MM.1S (cell line): ENCODE results near the gene EPHX1.

Source experiments
- DNase-seq: peaks from one replicate; pipeline ENCODE4 v3.0.0-alpha.2; 2015
- H2AFZ ChIP-seq: fragments of 300-600 bp; sonication (generic); 2 replicates; pipeline ENCODE4 v1.6.0; 2016; ENCODE audit warnings: antibody characterized with exemption, low read length
- H3F3A ChIP-seq: fragments of 300-600 bp; sonication (generic); 2 replicates; pipeline ENCODE4 v1.6.1; 2016; ENCODE audit warnings: mild to moderate bottlenecking, antibody characterized with exemption, low read length, moderate library complexity, mixed read lengths; ENCODE audit not compliant: insufficient read depth
- H3K27ac ChIP-seq: fragments of 300-600 bp; sonication (generic); 2 replicates; pipeline ENCODE4 v1.5.1; 2016; ENCODE audit warnings: mild to moderate bottlenecking, low read length
- H3K27me3 ChIP-seq: fragments of 300-600 bp; sonication (generic); replicated peaks from 2 replicates; pipeline ENCODE4 v1.6.0; 2016; ENCODE audit warnings: low read length; ENCODE audit not compliant: insufficient read depth
- H3K36me3 ChIP-seq: fragments of 300-600 bp; sonication (generic); replicated peaks from 2 replicates; pipeline ENCODE4 v1.6.1; 2016; ENCODE audit warnings: mild to moderate bottlenecking, low read length, mixed read lengths; ENCODE audit not compliant: insufficient read depth
- H3K4me1 ChIP-seq: fragments of 300-600 bp; sonication (generic); 2 replicates; pipeline ENCODE4 v1.6.1; 2016; ENCODE audit warnings: low read length, mixed read lengths
- H3K4me2 ChIP-seq: fragments of 300-600 bp; sonication (generic); 2 replicates; pipeline ENCODE4 v1.6.0; 2016; ENCODE audit warnings: low read depth, low read length
- H3K4me3 ChIP-seq: fragments of 300-600 bp; sonication (generic); 2 replicates; pipeline ENCODE4 v1.5.1; 2016; ENCODE audit warnings: low read length, mixed read lengths
- H3K79me2 ChIP-seq: fragments of 300-600 bp; sonication (generic); 2 replicates; pipeline ENCODE4 v1.6.1; 2016; ENCODE audit warnings: mixed run types, low read length, mixed read lengths
- H3K9ac ChIP-seq: fragments of 300-600 bp; sonication (generic); 2 replicates; pipeline ENCODE4 v1.6.1; 2016; ENCODE audit warnings: low read length, mixed read lengths
- H3K9me2 ChIP-seq: fragments of 300-600 bp; sonication (generic); replicated peaks from 2 replicates; pipeline ENCODE4 v1.6.1; 2016; ENCODE audit warnings: mild to moderate bottlenecking, low read length, mixed read lengths; ENCODE audit not compliant: insufficient read depth
- H3K9me3 ChIP-seq: fragments of 300-600 bp; sonication (generic); replicated peaks from 2 replicates; pipeline ENCODE4 v1.6.1; 2016; ENCODE audit warnings: mild to moderate bottlenecking, low read length, mixed read lengths; ENCODE audit not compliant: insufficient read depth
- H4K20me1 ChIP-seq: fragments of 300-600 bp; sonication (generic); 2 replicates; pipeline ENCODE4 v1.6.1; 2016; ENCODE audit warnings: mild to moderate bottlenecking, low read length, moderate library complexity, mixed read lengths; ENCODE audit not compliant: insufficient read depth
- EZH2 ChIP-seq: fragments of 300-600 bp; sonication (generic); optimal IDR thresholded peaks from 2 replicates; pipeline ENCODE3; 2017; ENCODE audit warnings: low read depth, mild to moderate bottlenecking, antibody characterized with exemption, low read length, mixed read lengths
- EZH2phosphoT487 ChIP-seq: fragments of 300-600 bp; sonication (generic); IDR thresholded peaks from 2 replicates; pipeline ENCODE4 v1.6.1; 2018; ENCODE audit warnings: antibody characterized with exemption, low read length
- TF ChIP-seq, protein P1 (sequence below): fragments of 300-600 bp; sonication (generic); IDR thresholded peaks from 2 replicates; pipeline ENCODE4 v1.5.1; 2016; ENCODE audit warnings: antibody characterized with exemption, low read length, mixed read lengths

EPHX1 gene

DNA sequence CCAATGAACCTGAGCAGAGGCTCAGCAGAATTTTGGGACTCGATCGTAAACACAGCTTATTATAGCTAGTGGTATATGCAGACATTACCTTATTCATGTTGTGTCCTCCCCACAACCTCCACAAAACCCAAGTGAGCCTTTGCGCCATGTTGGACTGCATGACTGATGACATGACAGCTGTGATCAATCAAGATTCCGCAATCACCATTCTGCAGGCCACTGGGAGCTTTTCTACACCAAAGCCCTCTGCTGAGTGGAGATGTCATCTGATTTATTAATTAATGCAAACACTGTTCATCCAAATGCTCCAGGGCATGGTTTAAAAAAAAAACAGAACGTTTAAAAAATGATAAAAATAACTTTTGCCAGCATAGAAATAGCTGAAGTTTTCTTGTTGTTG is 40.2 kb upstream of the EPHX1 start:
- Histone ChIP-seq H3K4me2 (no peak overlapping the region), H3K4me3 (no peak overlapping the region), H2AFZ (no peak overlapping the region), H3K4me1 (no peaks in the 10 kb centered on the region), H3K27me3 (no peaks in the 10 kb centered on the region), H3K79me2 (no peaks in the 10 kb centered on the region), H3K9me2 (no peaks in the 10 kb centered on the region), H3K9ac (no peak overlapping the region), H3K36me3 (no peaks in the 10 kb centered on the region), H3K27ac (no peak overlapping the region), H4K20me1 (no peaks in the 10 kb centered on the region), H3F3A (no peaks in the 10 kb centered on the region), H3K9me3 (no peaks in the 10 kb centered on the region)
- no peak for DNase-seq
- TF ChIP-seq EZH2phosphoT487 = no peak
- TF ChIP-seq, protein P1, sequence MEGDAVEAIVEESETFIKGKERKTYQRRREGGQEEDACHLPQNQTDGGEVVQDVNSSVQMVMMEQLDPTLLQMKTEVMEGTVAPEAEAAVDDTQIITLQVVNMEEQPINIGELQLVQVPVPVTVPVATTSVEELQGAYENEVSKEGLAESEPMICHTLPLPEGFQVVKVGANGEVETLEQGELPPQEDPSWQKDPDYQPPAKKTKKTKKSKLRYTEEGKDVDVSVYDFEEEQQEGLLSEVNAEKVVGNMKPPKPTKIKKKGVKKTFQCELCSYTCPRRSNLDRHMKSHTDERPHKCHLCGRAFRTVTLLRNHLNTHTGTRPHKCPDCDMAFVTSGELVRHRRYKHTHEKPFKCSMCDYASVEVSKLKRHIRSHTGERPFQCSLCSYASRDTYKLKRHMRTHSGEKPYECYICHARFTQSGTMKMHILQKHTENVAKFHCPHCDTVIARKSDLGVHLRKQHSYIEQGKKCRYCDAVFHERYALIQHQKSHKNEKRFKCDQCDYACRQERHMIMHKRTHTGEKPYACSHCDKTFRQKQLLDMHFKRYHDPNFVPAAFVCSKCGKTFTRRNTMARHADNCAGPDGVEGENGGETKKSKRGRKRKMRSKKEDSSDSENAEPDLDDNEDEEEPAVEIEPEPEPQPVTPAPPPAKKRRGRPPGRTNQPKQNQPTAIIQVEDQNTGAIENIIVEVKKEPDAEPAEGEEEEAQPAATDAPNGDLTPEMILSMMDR = no peak
- TF ChIP-seq EZH2 = no peak

DNA sequence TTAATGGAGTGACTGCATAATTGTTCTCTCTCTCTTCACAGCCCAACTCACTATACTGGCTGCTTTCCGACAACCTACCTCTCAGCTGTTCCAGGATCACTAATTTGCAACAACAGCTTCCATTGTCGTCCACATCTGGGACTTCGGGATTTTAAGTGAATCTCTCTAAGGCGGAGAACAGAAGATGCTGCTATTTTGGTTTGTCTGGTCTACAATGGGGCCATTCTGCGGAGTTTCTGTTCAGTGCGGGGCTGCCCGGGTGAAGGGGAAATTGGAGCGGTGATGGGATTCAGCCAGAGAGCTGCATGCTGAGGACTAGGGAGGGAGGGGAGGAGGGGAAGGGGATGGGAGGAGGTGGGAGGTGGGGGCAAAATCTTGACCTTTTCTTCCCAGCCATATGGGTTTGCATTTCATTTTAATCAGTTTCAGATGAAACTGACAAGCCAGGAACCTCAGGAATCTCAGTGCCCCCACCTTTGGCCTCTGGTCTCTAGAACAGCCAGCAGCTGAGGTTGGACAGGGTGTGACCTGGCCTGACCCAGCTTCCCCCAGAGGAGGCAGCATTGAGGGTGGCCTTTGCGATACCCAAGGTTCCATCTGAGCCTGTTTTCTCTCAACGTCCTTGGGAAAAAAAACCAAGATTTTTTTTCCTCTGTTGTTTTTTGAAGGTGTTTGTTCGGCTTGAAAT is 39.2 kb upstream of the EPHX1 start:
- Histone ChIP-seq H3K4me2 (no peak overlapping the region), H3K9ac (no peak overlapping the region), H2AFZ (no peak overlapping the region), H4K20me1 (no peaks in the 10 kb centered on the region), H3K79me2 (no peaks in the 10 kb centered on the region), H3K4me3 (no peak overlapping the region), H3K27ac (no peak overlapping the region), H3K27me3 (no peaks in the 10 kb centered on the region), H3K9me2 (no peaks in the 10 kb centered on the region), H3F3A (no peaks in the 10 kb centered on the region), H3K9me3 (no peaks in the 10 kb centered on the region), H3K4me1 (no peaks in the 10 kb centered on the region), H3K36me3 (no peaks in the 10 kb centered on the region)
- DNase-seq = no peak
- TF ChIP-seq EZH2 (no peak), EZH2phosphoT487 (no peak)
- TF ChIP-seq, protein P1 = no peak

DNA sequence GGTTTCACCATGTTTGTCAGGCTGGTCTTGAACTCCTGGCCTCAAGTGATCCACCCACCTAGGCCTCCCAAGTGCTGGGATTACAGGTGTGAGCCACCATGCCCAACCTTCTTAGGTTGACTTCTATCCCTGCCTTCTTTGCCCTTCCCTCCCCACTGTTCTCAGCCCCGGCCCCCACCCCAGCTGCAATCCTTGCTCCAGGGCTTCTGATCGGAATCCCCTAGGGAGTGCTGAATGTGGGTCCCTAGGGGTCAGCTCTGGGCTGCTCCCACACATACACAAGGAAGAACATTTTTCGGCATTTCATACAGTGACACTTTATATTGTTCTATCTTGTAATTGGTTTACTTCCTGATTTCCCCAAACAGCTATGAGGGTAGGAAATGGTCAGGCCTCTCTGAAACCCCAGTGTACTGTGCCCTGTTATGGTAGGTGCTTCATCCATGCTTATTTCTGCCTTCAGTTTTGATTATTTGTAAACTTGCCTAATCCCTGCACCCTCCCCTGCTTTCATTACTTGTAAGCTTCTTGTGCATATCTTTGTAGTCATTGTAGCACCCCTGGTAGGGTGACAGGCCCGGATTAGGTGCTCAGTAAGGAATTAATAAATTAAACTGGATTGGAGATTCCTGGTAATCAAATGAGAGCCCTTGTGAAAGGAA is 38.1 kb upstream of the EPHX1 start:
- TF ChIP-seq EZH2 (no peak), EZH2phosphoT487 (no peak)
- TF ChIP-seq, protein P1 = no peak
- Histone ChIP-seq H3K79me2 (0 out of 2 replicates have a peak, but pooled peaks cover 2% of the 10 kb centered on the region), H3K27ac (no peak overlapping the region), H2AFZ (peak overlapping the region; percentile 3), H3K36me3 (no peaks in the 10 kb centered on the region), H3K27me3 (no peaks in the 10 kb centered on the region), H3K9me2 (no peaks in the 10 kb centered on the region), H3F3A (no peaks in the 10 kb centered on the region), H3K4me2 (no peak overlapping the region), H3K4me3 (no peak overlapping the region), H4K20me1 (no peaks in the 10 kb centered on the region), H3K9me3 (no peaks in the 10 kb centered on the region), H3K4me1 (no peaks in the 10 kb centered on the region), H3K9ac (no peak overlapping the region)
- DNase-seq = no peak
